HEK293 (cell line): Measurements from ENCODE around the gene DMWD.

ENCODE experiments used
- CTCF ChIA-PET: fragments of 350-600 bp; formaldehyde crosslinking; extraction: SDS; loops from one replicate; lab custom pipeline; 2021; ENCODE audit warnings: antibody characterized with exemption; lab: Yijun Ruan, JAX
- POLR2A ChIA-PET: fragments of 300-600 bp; formaldehyde crosslinking; extraction: SDS; loops from one replicate; lab custom pipeline; 2020; ENCODE audit warnings: antibody characterized with exemption, inconsistent platforms; lab: Yijun Ruan, JAX
- H3K27ac ChIP-seq: fragments of 200-500 bp; sonication (Bioruptor generic); 2 replicates; pipeline ENCODE4 v1.5.1; 2014; ENCODE audit warnings: low read depth, low read length, control low read depth, inconsistent platforms; ENCODE audit errors: extremely low read depth
- H3K36me3 ChIP-seq, 2 experiments: fragments of 200-500 bp in 1 of 2; sonication (Bioruptor generic) in 1 of 2; 1 replicate in 1 of 2; 2 replicates in 1 of 2; pipeline ENCODE4 v1.5.1; 2014 to 2017; ENCODE audit warnings: inconsistent platforms in 2 of 2, low read length in 2 of 2; ENCODE audit not compliant: control insufficient read depth in 2 of 2, insufficient read depth in 1 of 2
- H3K4me1 ChIP-seq: fragments of 200-500 bp; sonication (Bioruptor generic); 2 replicates; pipeline ENCODE4 v1.5.1; 2014; ENCODE audit warnings: mild to moderate bottlenecking, low read length, inconsistent platforms; ENCODE audit not compliant: control insufficient read depth, insufficient read depth
- H3K4me3 ChIP-seq: 2 replicates; pipeline ENCODE4 v1.5.1; 2011; ENCODE audit warnings: low read depth, mild to moderate bottlenecking, control low read depth, low read length, moderate library complexity
- H3K9me3 ChIP-seq: fragments of 200-500 bp; sonication (Bioruptor generic); 2 replicates; pipeline ENCODE4 v1.5.1; 2014; ENCODE audit warnings: low read depth, low read length, inconsistent platforms; ENCODE audit not compliant: control insufficient read depth, insufficient read depth
- GLI4 ChIP-seq: fragments of 450-650 bp; formaldehyde crosslinking; IDR thresholded peaks from 2 replicates; pipeline ENCODE4 v1.5.1; 2016; ENCODE audit warnings: missing biosample characterization, missing genetic modification characterization
- KLF1 ChIP-seq: fragments of 450-650 bp; formaldehyde crosslinking; IDR thresholded peaks from 2 replicates; pipeline ENCODE4 v1.5.1; 2016; ENCODE audit warnings: missing biosample characterization, missing genetic modification characterization
- KLF7 ChIP-seq: fragments of 450-650 bp; formaldehyde crosslinking; IDR thresholded peaks from 2 replicates; pipeline ENCODE4 v1.5.1; 2016; ENCODE audit warnings: missing biosample characterization, missing genetic modification characterization, borderline replicate concordance
- RBAK ChIP-seq: fragments of 450-650 bp; formaldehyde crosslinking; IDR thresholded peaks from 2 replicates; pipeline ENCODE4 v1.5.1; 2016; ENCODE audit warnings: missing biosample characterization, missing genetic modification characterization
- SCRT1 ChIP-seq: fragments of 450-650 bp; formaldehyde crosslinking; IDR thresholded peaks from 2 replicates; pipeline ENCODE4 v1.5.1; 2016; ENCODE audit warnings: missing biosample characterization, missing genetic modification characterization, borderline replicate concordance
- SCRT2 ChIP-seq: fragments of 450-650 bp; formaldehyde crosslinking; IDR thresholded peaks from 2 replicates; pipeline ENCODE4 v1.5.1; 2016; ENCODE audit warnings: missing biosample characterization, missing genetic modification characterization
- ZBTB44 ChIP-seq: fragments of 450-650 bp; IDR thresholded peaks from 2 replicates; pipeline ENCODE4 v1.5.1; 2018; ENCODE audit warnings: missing biosample characterization, mild to moderate bottlenecking, missing genetic modification characterization
- ZNF157 ChIP-seq: fragments of 450-650 bp; formaldehyde crosslinking; IDR thresholded peaks from 2 replicates; pipeline ENCODE4 v1.5.1; 2016; ENCODE audit warnings: missing biosample characterization, missing genetic modification characterization
- ZNF23 ChIP-seq: fragments of 450-650 bp; formaldehyde crosslinking; IDR thresholded peaks from 2 replicates; pipeline ENCODE4 v1.5.1; 2016; ENCODE audit warnings: missing biosample characterization, missing genetic modification characterization, borderline replicate concordance
- ZNF280C ChIP-seq: fragments of 450-650 bp; formaldehyde crosslinking; IDR thresholded peaks from 2 replicates; pipeline ENCODE4 v1.5.1; 2016; ENCODE audit warnings: missing biosample characterization, missing genetic modification characterization
- ZNF335 ChIP-seq: fragments of 450-650 bp; formaldehyde crosslinking; conservative IDR thresholded peaks from 2 replicates; pipeline ENCODE4 v1.5.1; 2016; ENCODE audit warnings: missing biosample characterization, missing genetic modification characterization
- ZNF37A ChIP-seq: fragments of 450-650 bp; IDR thresholded peaks from 2 replicates; pipeline ENCODE4 v1.5.1; 2018; ENCODE audit warnings: missing biosample characterization, missing genetic modification characterization
- ZNF530 ChIP-seq: fragments of 450-650 bp; formaldehyde crosslinking; IDR thresholded peaks from 2 replicates; pipeline ENCODE4 v1.5.1; 2016; ENCODE audit warnings: low read depth, missing biosample characterization, missing genetic modification characterization
- ZNF664 ChIP-seq: fragments of 450-650 bp; formaldehyde crosslinking; IDR thresholded peaks from 2 replicates; pipeline ENCODE4 v1.5.1; 2016; ENCODE audit warnings: missing biosample characterization, missing genetic modification characterization
- ZNF747 ChIP-seq: fragments of 450-650 bp; formaldehyde crosslinking; IDR thresholded peaks from 2 replicates; pipeline ENCODE4 v1.5.1; 2016; ENCODE audit warnings: missing biosample characterization, missing genetic modification characterization
- ZNF792 ChIP-seq: fragments of 450-650 bp; formaldehyde crosslinking; IDR thresholded peaks from 2 replicates; pipeline ENCODE4 v1.5.1; 2016; ENCODE audit warnings: missing biosample characterization, missing genetic modification characterization
- ZNF830 ChIP-seq: fragments of 450-650 bp; IDR thresholded peaks from 2 replicates; pipeline ENCODE4 v1.5.0; 2018; ENCODE audit warnings: missing biosample characterization, missing genetic modification characterization, low read depth, mild to moderate bottlenecking, moderate library complexity
- ZSCAN23 ChIP-seq: fragments of 450-650 bp; formaldehyde crosslinking; IDR thresholded peaks from 2 replicates; pipeline ENCODE4 v1.5.1; 2016; ENCODE audit warnings: missing biosample characterization, missing genetic modification characterization
- ZSCAN30 ChIP-seq: fragments of 450-650 bp; IDR thresholded peaks from 2 replicates; pipeline ENCODE4 v1.5.1; 2018; ENCODE audit warnings: missing biosample characterization, mild to moderate bottlenecking, missing genetic modification characterization, moderate library complexity
- TF ChIP-seq, protein P1 (sequence below): fragments of 450-650 bp; formaldehyde crosslinking; IDR thresholded peaks from 2 replicates; pipeline ENCODE4 v1.5.1; 2016; ENCODE audit warnings: missing biosample characterization, missing genetic modification characterization
- TF ChIP-seq, protein P2 (sequence below): fragments of 450-650 bp; formaldehyde crosslinking; IDR thresholded peaks from 2 replicates; pipeline ENCODE4 v1.5.1; 2016; ENCODE audit warnings: missing biosample characterization, missing genetic modification characterization
- TF ChIP-seq, protein P3 (sequence below): fragments of 450-650 bp; IDR thresholded peaks from 2 replicates; pipeline ENCODE4 v1.5.1; 2018; ENCODE audit warnings: missing biosample characterization, missing genetic modification characterization
- TF ChIP-seq, protein P4 (sequence below): fragments of 450-650 bp; formaldehyde crosslinking; IDR thresholded peaks from 2 replicates; pipeline ENCODE4 v1.5.1; 2016; ENCODE audit warnings: missing biosample characterization, missing genetic modification characterization

Gene DMWD

DNA sequence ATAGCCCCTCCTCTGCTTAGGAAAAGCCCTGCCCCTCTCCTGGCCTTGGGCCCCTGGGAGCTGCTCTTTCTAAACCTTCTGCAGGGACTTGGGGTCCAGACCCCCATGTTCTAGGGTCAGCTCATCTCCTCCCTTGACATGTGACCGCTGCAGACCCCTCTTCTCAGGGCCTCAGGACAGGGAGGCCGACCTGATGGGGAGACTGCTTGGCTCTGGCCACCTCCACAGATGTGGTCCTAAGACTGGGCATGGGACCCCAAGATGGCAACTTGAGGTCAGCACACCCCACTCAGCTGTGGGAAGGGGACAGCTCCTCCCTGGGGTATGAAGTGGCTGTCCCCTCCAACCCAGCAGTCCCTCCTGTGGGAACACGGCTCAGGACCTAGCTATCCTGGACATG, 19.7 kb downstream of the DMWD start:
- POLR2A ChIA-PET: interaction anchor here (1.4 to 7.2 kb wide), 5 partner anchors 10 to 84 kb away, joined by 3 to 111 read pairs (median 11); partner anchors contain the start of genes DMPK, DMWD, QPCTL and SNRPD2
- CTCF ChIA-PET: interaction anchor here (1.1 to 2.5 kb wide), 3 partner anchors 26 to 80 kb away, joined by 4 to 9 read pairs (median 9); no protein-coding TSS in a partner anchor

GRCh38 chr19:45772130-45772840, 20.4 kb downstream of the DMWD start:
- CTCF ChIA-PET: interaction anchor here (0.7 to 2.5 kb wide), 4 partner anchors 27 to 94 kb away, joined by 3 to 9 read pairs (median 6); no protein-coding TSS in a partner anchor
- peaks cover 16 to 38% of the 10 kb centered on the region in 2 experiments for H3K36me3 ChIP-seq
- peak overlapping the region; percentile 32 for H3K27ac ChIP-seq
- H3K4me1 ChIP-seq: peaks cover 6% of the 10 kb centered on the region
- no peak overlapping the region for H3K4me3 ChIP-seq
- H3K9me3 ChIP-seq: no peaks in the 10 kb centered on the region
- POLR2A ChIA-PET: interaction anchor here (1.4 to 7.2 kb wide), 5 partner anchors 11 to 84 kb away, joined by 3 to 111 read pairs (median 11); partner anchors contain the start of genes DMPK, DMWD, QPCTL and SNRPD2
- TF ChIP-seq, protein P1, sequence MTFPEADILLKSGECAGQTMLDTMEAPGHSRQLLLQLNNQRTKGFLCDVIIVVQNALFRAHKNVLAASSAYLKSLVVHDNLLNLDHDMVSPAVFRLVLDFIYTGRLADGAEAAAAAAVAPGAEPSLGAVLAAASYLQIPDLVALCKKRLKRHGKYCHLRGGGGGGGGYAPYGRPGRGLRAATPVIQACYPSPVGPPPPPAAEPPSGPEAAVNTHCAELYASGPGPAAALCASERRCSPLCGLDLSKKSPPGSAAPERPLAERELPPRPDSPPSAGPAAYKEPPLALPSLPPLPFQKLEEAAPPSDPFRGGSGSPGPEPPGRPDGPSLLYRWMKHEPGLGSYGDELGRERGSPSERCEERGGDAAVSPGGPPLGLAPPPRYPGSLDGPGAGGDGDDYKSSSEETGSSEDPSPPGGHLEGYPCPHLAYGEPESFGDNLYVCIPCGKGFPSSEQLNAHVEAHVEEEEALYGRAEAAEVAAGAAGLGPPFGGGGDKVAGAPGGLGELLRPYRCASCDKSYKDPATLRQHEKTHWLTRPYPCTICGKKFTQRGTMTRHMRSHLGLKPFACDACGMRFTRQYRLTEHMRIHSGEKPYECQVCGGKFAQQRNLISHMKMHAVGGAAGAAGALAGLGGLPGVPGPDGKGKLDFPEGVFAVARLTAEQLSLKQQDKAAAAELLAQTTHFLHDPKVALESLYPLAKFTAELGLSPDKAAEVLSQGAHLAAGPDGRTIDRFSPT (tag by site-specific recombination): no peak
- TF ChIP-seq ZSCAN23 (tag by site-specific recombination): no peak
- TF ChIP-seq ZNF830 (tag by site-specific recombination): no peak
- TF ChIP-seq, protein P2, sequence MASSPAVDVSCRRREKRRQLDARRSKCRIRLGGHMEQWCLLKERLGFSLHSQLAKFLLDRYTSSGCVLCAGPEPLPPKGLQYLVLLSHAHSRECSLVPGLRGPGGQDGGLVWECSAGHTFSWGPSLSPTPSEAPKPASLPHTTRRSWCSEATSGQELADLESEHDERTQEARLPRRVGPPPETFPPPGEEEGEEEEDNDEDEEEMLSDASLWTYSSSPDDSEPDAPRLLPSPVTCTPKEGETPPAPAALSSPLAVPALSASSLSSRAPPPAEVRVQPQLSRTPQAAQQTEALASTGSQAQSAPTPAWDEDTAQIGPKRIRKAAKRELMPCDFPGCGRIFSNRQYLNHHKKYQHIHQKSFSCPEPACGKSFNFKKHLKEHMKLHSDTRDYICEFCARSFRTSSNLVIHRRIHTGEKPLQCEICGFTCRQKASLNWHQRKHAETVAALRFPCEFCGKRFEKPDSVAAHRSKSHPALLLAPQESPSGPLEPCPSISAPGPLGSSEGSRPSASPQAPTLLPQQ (tag by site-specific recombination): no peak
- no peak for TF ChIP-seq ZNF157 (tag by site-specific recombination)
- TF ChIP-seq SCRT1 (tag by site-specific recombination): no peak
- TF ChIP-seq, protein P3, sequence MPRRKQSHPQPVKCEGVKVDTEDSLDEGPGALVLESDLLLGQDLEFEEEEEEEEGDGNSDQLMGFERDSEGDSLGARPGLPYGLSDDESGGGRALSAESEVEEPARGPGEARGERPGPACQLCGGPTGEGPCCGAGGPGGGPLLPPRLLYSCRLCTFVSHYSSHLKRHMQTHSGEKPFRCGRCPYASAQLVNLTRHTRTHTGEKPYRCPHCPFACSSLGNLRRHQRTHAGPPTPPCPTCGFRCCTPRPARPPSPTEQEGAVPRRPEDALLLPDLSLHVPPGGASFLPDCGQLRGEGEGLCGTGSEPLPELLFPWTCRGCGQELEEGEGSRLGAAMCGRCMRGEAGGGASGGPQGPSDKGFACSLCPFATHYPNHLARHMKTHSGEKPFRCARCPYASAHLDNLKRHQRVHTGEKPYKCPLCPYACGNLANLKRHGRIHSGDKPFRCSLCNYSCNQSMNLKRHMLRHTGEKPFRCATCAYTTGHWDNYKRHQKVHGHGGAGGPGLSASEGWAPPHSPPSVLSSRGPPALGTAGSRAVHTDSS (tag by site-specific recombination): no peak
- no peak for TF ChIP-seq ZNF792 (tag by site-specific recombination)
- TF ChIP-seq GLI4 (tag by site-specific recombination): no peak
- no peak for TF ChIP-seq ZBTB44 (tag by site-specific recombination)

More for the DNA sequence above, 19.7 kb downstream of the DMWD start:
- Histone ChIP-seq H3K36me3 (peaks cover 16 to 44% of the 10 kb centered on the region in 2 experiments), H3K4me1 (peaks cover 6% of the 10 kb centered on the region), H3K4me3 (no peak overlapping the region), H3K9me3 (no peaks in the 10 kb centered on the region), H3K27ac (peak overlapping the region; percentile 32; the same call in 1 of the 2 replicates)
- TF ChIP-seq KLF1 (tag by site-specific recombination) (no peak), ZNF335 (no peak), ZNF664 (tag by site-specific recombination) (no peak), ZNF280C (tag by site-specific recombination) (no peak), ZSCAN30 (tag by site-specific recombination) (no peak), KLF7 (tag by site-specific recombination) (no peak), ZNF747 (tag by site-specific recombination) (no peak), SCRT2 (no peak), ZNF37A (tag by site-specific recombination) (no peak), ZNF530 (no peak), ZNF23 (no peak), RBAK (tag by site-specific recombination) (no peak)
- TF ChIP-seq, protein P4, sequence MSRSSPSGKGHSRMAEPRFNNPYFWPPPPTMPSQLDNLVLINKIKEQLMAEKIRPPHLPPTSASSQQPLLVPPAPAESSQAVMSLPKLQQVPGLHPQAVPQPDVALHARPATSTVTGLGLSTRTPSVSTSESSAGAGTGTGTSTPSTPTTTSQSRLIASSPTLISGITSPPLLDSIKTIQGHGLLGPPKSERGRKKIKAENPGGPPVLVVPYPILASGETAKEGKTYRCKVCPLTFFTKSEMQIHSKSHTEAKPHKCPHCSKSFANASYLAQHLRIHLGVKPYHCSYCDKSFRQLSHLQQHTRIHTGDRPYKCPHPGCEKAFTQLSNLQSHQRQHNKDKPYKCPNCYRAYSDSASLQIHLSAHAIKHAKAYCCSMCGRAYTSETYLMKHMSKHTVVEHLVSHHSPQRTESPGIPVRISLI: no peak
